ENCODE results near the gene POU2F1.
A peak's percentile ranks its signal among the peaks of the same experiment; 100 is the strongest.

Gene POU2F1

DNA sequence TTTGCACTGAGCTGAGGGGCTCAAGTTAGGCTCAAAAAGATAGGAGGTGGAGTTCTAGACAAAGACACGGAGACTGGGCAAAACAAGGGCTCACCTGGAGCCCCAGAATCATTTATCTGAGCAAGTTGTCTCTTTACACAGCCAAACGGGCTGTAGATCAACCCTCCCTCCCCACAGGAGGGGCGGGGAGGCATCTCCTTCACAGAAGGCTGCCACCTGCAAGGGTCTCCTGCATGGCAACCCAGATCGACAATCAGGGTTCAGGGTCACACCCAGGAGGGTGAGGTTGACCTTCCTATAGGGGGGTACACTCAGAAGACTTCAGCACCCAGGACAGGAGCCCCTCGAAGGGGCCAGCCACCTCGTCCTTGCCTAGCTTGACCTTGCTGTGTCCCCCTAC lies 213.6 kb downstream of the POU2F1 start:
- peaks cover 32% of the 10 kb centered on the region for H3K27me3 Mint-ChIP-seq (ENCODE audit: low read depth)
- H3K4me3 Mint-ChIP-seq: no peak overlapping the region
- TF ChIP-seq, protein P1, sequence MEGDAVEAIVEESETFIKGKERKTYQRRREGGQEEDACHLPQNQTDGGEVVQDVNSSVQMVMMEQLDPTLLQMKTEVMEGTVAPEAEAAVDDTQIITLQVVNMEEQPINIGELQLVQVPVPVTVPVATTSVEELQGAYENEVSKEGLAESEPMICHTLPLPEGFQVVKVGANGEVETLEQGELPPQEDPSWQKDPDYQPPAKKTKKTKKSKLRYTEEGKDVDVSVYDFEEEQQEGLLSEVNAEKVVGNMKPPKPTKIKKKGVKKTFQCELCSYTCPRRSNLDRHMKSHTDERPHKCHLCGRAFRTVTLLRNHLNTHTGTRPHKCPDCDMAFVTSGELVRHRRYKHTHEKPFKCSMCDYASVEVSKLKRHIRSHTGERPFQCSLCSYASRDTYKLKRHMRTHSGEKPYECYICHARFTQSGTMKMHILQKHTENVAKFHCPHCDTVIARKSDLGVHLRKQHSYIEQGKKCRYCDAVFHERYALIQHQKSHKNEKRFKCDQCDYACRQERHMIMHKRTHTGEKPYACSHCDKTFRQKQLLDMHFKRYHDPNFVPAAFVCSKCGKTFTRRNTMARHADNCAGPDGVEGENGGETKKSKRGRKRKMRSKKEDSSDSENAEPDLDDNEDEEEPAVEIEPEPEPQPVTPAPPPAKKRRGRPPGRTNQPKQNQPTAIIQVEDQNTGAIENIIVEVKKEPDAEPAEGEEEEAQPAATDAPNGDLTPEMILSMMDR (IDR thresholded peaks at IDR 0.05; ENCODE audit: unreplicated experiment in 3 of 3): no peak
- H3K36me3 Mint-ChIP-seq (ENCODE audit: low read depth): no peaks in the 10 kb centered on the region
- H3K9me3 Mint-ChIP-seq: peaks cover 4% of the 10 kb centered on the region
- peaks cover 7% of the 10 kb centered on the region for H3K4me1 Mint-ChIP-seq
- H3K27ac Mint-ChIP-seq: no peak overlapping the region

DNA sequence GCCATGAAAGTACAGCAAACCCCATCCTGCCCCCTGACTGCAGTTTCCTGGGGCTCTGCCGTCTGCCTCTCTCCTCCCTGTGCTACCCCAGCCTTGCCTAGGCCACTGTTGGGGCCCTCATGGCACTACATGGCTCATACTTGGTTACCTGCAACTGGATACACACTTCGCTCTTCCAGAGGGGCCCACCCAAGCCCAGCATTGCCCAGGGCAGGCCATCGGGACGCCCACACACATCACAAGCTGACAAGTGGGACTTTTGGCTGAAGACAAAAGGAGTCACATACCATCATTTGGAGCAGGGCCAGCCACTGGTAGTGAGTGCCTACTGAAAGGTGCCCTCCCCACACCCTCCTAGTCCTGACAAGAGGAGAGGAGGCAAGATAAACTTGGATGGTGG lies 214.8 kb downstream of the POU2F1 start:
- TF ChIP-seq, protein P1 (IDR thresholded peaks at IDR 0.05; ENCODE audit: unreplicated experiment in 3 of 3): no peak
- Mint-ChIP-seq H3K9me3 (peaks cover 4% of the 10 kb centered on the region), H3K4me1 (peaks cover 7% of the 10 kb centered on the region), H3K36me3 (ENCODE audit: low read depth) (no peaks in the 10 kb centered on the region), H3K27ac (no peak overlapping the region), H3K27me3 (ENCODE audit: low read depth) (peaks cover 42% of the 10 kb centered on the region), H3K4me3 (no peak overlapping the region)

DNA sequence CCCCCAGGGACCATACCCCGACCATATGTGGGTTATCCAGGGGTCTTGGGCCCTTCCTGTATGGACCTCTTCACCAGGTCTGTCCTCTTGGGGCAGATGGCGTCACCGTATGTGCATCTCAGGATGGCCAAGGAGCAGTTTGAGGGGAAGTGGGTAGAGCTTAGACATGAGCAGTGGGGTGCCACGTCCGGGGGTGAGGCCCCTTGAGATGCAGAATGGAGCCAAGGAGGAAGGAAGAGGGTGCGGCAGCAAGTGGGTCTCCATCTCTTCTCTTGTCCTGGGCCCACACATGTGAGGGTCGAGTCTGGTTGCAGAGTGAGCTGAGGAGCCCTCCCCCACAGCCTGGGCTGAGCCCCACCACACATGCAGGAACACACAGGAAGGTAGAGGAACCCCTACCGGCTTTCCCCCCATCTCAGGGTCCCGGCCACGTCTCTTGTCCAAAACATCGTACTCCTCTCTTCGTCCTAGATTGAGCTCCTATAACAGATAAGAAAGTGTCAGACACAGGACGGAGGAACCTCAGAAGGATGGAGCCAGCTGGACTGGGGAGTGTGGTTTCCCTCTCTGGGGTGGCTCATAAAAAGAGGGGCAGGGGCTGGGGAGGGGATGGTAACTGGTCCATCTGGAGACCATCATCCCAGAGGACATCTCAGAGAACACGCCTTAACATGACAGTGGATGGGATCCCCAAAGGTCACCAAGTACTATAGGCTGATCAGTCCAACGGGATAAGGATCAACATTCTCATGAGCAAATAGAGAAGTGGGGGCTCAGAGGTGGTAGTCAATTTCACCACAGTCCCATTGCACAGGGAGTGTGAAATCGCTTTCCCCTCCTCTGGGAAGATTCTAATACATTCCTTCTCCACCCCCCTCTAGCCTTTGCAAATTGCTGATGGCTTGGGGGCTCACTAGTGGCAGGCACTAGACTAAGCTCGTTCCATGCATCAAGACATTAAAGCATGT lies 217.8 kb downstream of the POU2F1 start:
- Mint-ChIP-seq H3K9me3 (peaks cover 4% of the 10 kb centered on the region), H3K4me1 (no peaks in the 10 kb centered on the region), H3K4me3 (peak overlapping the region; percentile 51 to 78 (median 72)), H3K27me3 (ENCODE audit: low read depth) (peaks cover 55% of the 10 kb centered on the region), H3K27ac (no peak overlapping the region), H3K36me3 (ENCODE audit: low read depth) (no peaks in the 10 kb centered on the region)
- TF ChIP-seq, protein P1 (IDR thresholded peaks at IDR 0.05; ENCODE audit: unreplicated experiment in 3 of 3): no peak

DNA sequence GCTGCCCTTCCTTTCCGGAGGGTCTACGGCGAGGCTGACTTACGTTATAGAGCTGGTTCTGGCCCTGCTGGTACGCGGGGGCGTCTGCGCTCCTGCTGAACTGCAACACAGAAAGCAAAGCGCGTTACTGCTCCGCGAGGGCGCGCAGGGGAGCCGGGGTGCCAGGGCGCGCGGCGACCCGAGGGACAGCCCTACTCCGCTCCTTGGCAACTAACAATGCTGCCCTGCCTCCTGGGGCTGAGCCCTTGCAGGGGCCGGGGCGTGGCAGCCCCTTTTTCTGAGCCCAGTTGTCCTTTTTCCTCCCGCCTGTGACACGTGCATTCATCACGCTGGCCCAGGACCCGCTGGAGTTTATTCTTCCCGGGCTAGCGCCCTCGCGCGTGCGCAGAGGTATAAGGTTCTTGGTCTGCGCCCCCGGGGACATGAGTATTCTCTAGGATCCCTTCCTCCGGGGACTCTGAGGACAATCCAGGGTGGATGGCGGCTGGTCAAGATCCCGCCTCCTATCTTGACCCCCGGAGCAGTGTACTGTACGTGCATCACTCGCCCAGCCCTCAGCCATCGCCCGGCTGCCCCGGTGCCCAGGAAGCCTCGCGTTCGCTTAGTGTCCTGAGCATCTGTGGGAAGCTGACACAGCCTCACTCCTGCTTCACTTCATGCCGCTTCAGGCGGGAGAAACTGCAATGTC lies 218.8 kb downstream of the POU2F1 start:
- Mint-ChIP-seq H3K4me3 (peak overlapping the region; percentile 51 to 78 (median 72)), H3K4me1 (no peaks in the 10 kb centered on the region), H3K27ac (no peak overlapping the region), H3K27me3 (ENCODE audit: low read depth) (peaks cover 50% of the 10 kb centered on the region), H3K9me3 (peaks cover 4% of the 10 kb centered on the region), H3K36me3 (ENCODE audit: low read depth) (no peaks in the 10 kb centered on the region)
- TF ChIP-seq, protein P1 (IDR thresholded peaks at IDR 0.05; ENCODE audit: unreplicated experiment in 3 of 3): peak in 1 of 3 experiments; percentile 16

DNA sequence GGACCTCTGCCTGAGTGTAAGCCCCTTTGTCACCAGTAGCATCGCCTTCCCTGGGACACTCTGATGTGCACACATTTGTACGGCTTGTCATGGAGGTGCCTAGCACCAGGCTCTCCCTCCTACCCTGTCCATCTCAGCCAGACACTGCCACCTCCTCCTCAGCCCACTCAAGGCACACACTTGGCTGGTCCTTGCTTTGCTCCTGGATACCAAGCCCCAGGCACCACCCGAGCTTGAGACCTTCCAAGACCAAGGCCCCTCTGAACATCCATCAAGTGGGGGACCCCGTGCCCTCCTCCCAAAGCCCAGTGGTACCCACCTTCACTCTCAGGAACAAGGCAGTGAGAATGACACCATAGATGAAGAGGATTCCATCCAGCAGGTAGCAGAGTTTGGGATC lies 219.7 kb downstream of the POU2F1 start:
- Mint-ChIP-seq H3K9me3 (peaks cover 4% of the 10 kb centered on the region), H3K4me3 (peak overlapping the region; percentile 42 to 52 (median 49)), H3K36me3 (ENCODE audit: low read depth) (no peaks in the 10 kb centered on the region), H3K27ac (no peak overlapping the region), H3K4me1 (no peaks in the 10 kb centered on the region), H3K27me3 (ENCODE audit: low read depth) (peaks cover 53% of the 10 kb centered on the region)
- TF ChIP-seq, protein P1 (IDR thresholded peaks at IDR 0.05; ENCODE audit: unreplicated experiment in 3 of 3): no peak
